HG02938 (cell line): ENCODE measurements around the gene ADRA2A.

Experiments
- ATAC-seq: cut with Tn5 transposase; IDR thresholded peaks from one replicate; pipeline ENCODE4 v1.9.1; 2021; ENCODE audit warnings: mild to moderate bottlenecking, moderate library complexity; ENCODE audit not compliant: unreplicated experiment

The ADRA2A gene

GRCh38 chr10:111076682-111077478 is at the start of gene ADRA2A:
Gene ADRA2A (plus strand): TSS chr10:111077029. CDS start chr10:111077997, 968 bp downstream.
- no peak for ATAC-seq

DNA sequence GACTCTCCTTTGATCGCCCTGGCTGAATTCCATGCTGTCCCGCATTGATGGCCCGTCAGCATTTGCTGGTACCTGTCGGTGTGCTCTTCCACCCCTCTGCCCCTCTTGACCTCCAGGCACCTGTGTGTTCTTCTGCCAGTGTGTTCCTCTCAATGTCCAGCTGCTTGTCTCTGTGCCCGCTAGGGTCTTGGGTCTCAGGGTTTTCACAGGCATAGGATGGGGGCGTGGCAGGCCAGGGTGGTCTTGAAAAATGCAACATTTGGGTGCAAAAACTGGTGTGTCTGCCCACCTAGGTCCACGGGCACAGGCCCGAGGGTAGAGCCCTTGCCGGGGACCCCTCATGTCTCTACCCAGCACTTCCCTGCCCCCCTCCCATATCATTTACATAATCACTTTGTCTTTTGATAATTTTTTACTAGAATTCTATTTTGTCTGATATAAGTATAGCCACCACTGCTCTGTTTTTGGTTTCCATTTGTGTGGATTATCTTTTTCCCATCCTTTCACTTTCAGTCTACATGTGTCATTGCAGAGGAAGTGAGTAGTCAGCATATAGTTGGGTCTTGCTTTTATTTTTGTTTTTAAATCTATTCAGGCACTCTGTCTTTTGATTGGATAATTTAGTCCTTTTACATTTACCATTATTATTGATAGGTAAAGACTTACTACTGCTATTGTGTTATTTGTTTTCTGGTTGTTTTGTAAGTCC is 46.6 kb upstream of the ADRA2A start:
- peak; percentile 67 for ATAC-seq

DNA sequence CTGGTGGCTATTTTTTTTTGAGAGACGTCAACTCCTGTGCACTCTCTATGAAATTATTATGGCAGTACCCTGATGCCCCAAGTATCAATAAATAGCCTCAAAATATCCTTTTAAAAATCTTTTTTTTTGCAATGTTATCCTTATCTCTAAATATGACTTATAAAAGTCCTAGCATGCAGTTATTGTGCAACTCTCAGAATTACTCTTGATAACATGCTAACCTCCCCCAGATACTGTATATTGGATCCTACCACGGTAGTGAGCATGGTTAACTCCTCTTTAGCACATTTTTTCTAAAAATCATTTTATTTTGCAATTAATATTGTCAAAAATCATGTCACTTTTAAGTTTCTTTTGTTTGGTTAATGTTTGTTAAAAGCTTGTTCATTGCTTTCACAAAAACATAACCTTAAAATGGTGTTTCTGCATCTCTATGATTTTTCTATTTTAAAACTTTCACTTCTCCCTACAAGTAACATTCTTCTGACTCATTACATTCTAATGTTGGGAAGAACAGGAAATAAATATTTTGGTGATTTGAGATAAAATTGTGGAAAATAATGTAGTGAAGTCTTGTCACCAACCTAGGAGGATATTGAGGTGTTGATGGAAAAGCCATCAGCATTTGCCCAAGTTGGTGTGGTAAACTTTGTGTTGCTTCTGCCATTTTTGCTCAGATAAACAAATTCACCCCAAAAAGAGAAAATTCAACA is 42.1 kb upstream of the ADRA2A start:
- no peak for ATAC-seq

- no peak for ATAC-seq
Measured at GRCh38 chr10:111035542-111035941, 41.3 kb upstream of the ADRA2A start.

GRCh38 chr10:111037858-111038257 is 39.0 kb upstream of the ADRA2A start:
- no peak for ATAC-seq

DNA sequence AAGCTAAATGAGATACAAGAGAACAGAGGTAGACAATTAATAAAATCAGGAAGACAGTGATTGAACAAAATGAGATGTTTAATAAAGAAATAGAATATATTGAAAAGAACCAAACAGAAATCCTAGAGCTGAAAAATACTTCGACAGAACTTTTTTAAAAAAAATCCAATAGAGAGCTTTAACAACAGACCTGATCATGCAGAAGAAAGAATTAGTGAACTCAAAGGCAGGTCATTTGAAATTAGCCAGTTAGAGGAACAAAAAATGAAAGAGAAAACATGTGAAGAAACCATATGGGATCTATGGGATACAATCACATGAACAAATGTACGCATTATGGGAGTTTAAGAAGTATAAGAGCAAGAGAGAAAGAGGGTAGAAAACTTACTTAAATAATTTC is 37.3 kb upstream of the ADRA2A start:
- ATAC-seq, result no peak

- no peak for ATAC-seq
Measured at GRCh38 chr10:111057006-111057405, 19.8 kb upstream of the ADRA2A start.

DNA sequence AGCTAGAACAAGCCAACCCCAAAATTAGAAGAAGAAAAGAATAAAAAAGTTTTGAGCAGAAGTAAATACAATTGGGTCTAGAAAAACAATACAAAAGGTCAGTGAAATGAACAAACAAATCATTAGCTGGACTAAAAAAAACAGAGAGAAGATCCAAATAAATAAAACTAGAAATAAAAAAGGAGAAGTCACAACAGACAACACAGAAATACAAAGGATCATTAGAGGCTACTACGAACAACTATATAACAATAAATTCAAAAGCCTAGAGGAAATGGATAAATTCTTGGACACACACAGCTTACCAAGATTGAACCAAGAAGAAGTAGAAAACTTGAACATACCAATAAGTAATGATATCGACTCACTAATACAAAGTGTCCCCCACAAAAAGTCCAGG is 13.4 kb upstream of the ADRA2A start:
- no peak for ATAC-seq

DNA sequence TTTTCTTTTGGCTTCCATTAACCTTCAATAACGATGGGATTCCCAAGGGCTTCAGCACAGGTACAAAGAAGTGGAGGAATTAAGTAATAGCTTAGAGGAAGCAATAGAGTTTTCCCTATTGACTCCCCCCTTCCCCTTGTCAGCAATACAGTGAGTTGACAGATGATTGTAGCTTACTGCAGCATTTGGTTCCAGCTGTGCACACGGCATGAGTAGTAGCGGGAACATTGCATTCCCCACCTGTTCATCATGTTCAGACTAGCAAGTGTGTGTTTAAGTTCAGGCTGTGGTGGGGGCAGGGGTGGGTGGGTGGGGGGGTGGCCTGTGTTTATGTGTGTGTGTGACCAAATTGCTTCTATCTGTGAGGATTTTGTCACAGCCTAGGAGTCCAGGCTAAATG is 4.6 kb upstream of the ADRA2A start:
- ATAC-seq, result no peak

DNA sequence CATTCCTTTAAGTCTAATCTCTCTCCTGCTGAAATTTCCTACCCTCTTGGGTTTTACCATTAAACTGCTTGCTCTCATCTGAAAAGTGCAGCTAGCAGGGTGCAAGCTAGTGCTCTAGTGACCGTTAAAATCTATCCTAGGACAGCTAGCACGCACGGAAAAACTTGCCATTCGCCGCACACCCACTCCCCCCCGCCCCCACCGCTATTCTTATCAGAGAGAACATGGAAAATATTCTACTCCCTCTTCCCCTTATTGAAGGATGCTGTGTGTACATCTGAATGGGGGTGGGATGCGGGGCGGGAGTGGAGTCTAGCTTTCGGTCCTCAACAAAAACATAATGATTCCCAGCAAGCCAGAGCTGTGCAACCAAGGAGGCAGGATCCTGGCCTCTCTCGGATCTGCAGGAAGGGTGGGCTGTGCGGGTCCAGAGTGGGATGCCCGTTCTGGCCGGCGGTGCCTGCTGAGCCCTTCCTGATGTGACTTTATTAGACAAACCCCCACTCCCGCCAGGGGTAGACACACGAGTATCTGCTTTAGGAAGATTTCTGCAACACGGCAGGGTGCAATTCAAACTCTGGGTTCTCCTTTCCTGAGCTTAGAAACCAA is 1.1 kb upstream of the ADRA2A start:
- no peak for ATAC-seq

DNA sequence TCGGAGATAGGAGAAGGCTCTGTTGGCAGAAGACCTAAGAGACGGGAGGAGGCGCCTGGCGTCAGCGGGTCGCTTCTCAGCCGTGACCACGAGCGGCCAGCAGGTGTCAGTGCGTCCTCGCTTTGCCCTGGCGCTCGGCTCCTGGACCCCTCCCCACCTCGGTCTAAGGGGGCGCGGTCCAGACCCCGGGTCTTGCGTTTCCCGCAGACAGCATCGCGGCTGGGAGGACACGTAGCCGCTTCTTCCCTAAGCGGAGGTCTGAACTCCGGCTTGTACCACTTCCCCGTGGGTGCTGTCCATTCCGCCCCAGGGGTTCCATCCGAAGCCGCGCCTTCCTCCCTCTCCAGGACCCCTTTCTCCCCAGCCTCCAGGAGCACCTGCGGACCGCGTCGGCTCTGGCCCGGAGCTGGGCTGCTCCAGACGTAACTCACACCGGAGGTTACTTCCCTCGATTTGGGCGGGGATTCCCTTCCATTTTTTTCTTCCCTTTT is 593 bp upstream of the ADRA2A start:
- ATAC-seq, result peak; percentile 60

GRCh38 chr10:111077479-111077784 is 603 bp downstream of the ADRA2A start:
- no peak for ATAC-seq

GRCh38 chr10:111077785-111078504 is 1.1 kb downstream of the ADRA2A start:
- ATAC-seq, result no peak

DNA sequence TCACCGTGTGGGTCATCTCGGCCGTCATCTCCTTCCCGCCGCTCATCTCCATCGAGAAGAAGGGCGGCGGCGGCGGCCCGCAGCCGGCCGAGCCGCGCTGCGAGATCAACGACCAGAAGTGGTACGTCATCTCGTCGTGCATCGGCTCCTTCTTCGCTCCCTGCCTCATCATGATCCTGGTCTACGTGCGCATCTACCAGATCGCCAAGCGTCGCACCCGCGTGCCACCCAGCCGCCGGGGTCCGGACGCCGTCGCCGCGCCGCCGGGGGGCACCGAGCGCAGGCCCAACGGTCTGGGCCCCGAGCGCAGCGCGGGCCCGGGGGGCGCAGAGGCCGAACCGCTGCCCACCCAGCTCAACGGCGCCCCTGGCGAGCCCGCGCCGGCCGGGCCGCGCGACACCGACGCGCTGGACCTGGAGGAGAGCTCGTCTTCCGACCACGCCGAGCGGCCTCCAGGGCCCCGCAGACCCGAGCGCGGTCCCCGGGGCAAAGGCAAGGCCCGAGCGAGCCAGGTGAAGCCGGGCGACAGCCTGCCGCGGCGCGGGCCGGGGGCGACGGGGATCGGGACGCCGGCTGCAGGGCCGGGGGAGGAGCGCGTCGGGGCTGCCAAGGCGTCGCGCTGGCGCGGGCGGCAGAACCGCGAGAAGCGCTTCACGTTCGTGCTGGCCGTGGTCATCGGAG is 1.8 kb downstream of the ADRA2A start:
- ATAC-seq, result no peak

DNA sequence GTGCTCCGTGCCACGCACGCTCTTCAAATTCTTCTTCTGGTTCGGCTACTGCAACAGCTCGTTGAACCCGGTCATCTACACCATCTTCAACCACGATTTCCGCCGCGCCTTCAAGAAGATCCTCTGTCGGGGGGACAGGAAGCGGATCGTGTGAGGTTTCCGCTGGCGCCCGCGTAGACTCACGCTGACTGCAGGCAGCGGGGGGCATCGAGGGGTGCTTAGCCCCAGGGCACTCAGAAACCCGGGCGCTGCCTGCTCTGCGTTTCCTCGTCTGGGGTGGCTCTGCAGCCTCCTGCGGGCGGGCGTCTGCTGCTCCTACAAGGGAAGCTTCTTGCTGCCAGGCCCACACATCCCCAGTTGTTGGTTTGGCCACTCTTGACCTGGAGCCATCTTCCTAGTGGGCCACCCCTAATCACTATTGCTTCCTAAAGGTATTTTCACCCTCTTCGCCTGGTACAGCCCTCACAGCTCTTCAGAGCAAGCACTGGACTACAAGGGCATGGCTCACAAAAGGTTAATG is 2.5 kb downstream of the ADRA2A start:
- ATAC-seq, result no peak

GRCh38 chr10:111079781-111080180 is 3.0 kb downstream of the ADRA2A start:
- no peak for ATAC-seq

GRCh38 chr10:111080224-111080623 is 3.4 kb downstream of the ADRA2A start:
- ATAC-seq, result no peak

- ATAC-seq, result no peak
Measured at GRCh38 chr10:111081595-111081994, 4.8 kb downstream of the ADRA2A start.

GRCh38 chr10:111082102-111082975 is 5.5 kb downstream of the ADRA2A start:
- ATAC-seq, result no peak
